ENCODE data around the gene RUSC2. TPM values are rescaled to one million over a fixed set of nuclear protein-coding genes. Genes with fewer than 3 reads are reported as not detected.

Gene RUSC2
- total and polyA plus RNA-seq, 2 of the 13 experiments (the other 11 are each of a cell fraction or from before 2014, with no cell fraction given), result 2.8 to 3.3 TPM

- TF ChIP-seq ZNF225 (CRISPR knock-in tag; IDR thresholded peaks at IDR 0.05) (no peak), TAF15 (IDR thresholded peaks at IDR 0.05; ENCODE audit: low read depth, low read length, poor library complexity, severe bottlenecking) (no peak), STAG1 (CRISPR knock-in tag; IDR thresholded peaks at IDR 0.05) (peak; percentile 87), ZNF280D (CRISPR knock-in tag; IDR thresholded peaks at IDR 0.05) (no peak), ZNF704 (CRISPR knock-in tag; IDR thresholded peaks at IDR 0.05; ENCODE audit: borderline replicate concordance) (no peak), RARG (CRISPR knock-in tag; IDR thresholded peaks at IDR 0.05; ENCODE audit: low read depth) (no peak), MAFG (CRISPR knock-in tag; IDR thresholded peaks at IDR 0.05) (no peak), GLI4 (CRISPR knock-in tag; IDR thresholded peaks at IDR 0.05; ENCODE audit: borderline replicate concordance) (no peak), ZNF234 (CRISPR knock-in tag; conservative IDR thresholded peaks at IDR 0.05) (no peak), HOMEZ (CRISPR knock-in tag; IDR thresholded peaks at IDR 0.05; ENCODE audit: low read depth) (no peak), ARID3A (IDR thresholded peaks at IDR 0.05; ENCODE audit: low read depth, low read length) (no peak)
Observed at GRCh38 chr9:35481347-35481975, 8.4 kb upstream of the RUSC2 start (continued).
